GM18505 (cell line): ENCODE data around the gene FAM162A.

Source experiments
- ATAC-seq: cut with Tn5 transposase; IDR thresholded peaks from one replicate; pipeline ENCODE4 v1.9.1; 2021; ENCODE audit not compliant: unreplicated experiment
- POLR2A ChIP-seq: IDR thresholded peaks from 4 replicates; pipeline ENCODE4 v1.6.1; 2011; ENCODE audit warnings: borderline replicate concordance; ENCODE audit not compliant: insufficient read depth, insufficient read length; ENCODE audit errors: extremely low read depth

Gene FAM162A

DNA sequence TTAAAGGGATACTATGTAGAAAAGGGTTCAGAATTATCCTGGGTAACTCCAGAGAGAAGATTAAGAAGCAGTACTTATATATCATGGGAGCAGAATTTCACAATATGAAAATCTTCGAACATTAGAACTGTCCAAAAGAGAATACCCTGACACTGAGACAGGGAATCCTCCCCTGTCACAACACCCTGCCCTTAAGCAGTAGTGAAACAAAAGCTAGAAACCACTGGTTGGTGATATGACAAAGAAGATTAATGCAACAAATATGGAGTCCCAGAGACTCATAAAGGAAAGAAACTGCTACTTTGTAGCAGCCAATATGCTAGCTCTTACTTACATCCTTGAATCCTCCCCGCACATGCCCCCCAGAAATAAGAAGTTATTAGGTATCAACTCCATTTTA is 19.5 kb upstream of the FAM162A start:
- TF ChIP-seq POLR2A, result no peak
- ATAC-seq, result no peak

- peak; percentile 42 for ATAC-seq
- no peak for TF ChIP-seq POLR2A
Measured at GRCh38 chr3:122365073-122365472, 18.9 kb upstream of the FAM162A start.

GRCh38 chr3:122365582-122366378 is 18.2 kb upstream of the FAM162A start:
- ATAC-seq, result peak; percentile 59

DNA sequence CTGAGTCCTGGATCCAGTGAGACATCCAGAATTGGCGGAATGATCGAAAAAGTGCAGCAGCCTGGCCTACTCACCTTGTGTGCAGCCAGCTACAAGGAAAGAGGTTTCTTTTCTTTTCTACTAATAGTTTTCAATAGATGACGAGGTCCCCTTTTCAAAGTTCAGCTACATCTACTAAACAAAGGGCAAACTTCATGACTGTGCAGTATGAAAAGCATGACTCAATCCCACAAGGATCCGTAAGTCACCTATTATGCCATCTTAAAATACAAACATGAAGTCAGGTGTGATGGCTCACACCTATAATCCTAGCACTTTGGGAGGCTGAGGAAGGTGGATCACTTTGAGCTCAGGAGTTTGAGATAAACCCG is 17.6 kb upstream of the FAM162A start:
- TF ChIP-seq POLR2A, result no peak
- no peak for ATAC-seq

DNA sequence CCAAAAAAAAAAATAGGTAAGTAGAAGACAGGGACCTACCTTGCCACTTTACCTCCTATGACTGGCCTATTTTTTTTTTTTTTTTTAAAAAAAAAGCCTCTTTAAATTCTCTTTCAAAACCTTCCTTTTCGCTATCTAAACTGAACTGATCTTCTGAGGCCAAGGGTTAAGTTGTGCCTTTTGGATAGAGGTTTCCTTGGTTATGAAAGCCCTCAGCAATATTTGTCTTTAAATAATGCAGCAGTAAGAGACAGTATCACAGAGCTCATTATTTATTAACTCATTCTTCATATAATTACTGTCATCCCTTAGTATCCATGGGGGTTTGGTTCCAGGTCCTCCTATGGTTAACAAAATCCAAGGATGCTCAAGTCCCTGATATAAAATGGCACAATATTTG is 9.9 kb upstream of the FAM162A start:
- ATAC-seq, result no peak
- TF ChIP-seq POLR2A, result no peak

- no peak for TF ChIP-seq POLR2A
- no peak for ATAC-seq
Measured at GRCh38 chr3:122377975-122378374, 6.0 kb upstream of the FAM162A start.

- TF ChIP-seq POLR2A, result peak; percentile 80
- ATAC-seq, result peak; percentile 35
Measured at GRCh38 chr3:122382888-122383666, 905 bp upstream of the FAM162A start, which contains the start of gene MIX23. TSS of gene MIX23 (minus strand) at chr3:122383231. CDS start at chr3:122383224, 7 bp downstream.

- no peak for ATAC-seq
- TF ChIP-seq POLR2A, result no peak
Measured at GRCh38 chr3:122387709-122388108, 3.7 kb downstream of the FAM162A start.

- no peak for ATAC-seq
- no peak for TF ChIP-seq POLR2A
Measured at GRCh38 chr3:122389197-122389596, 5.2 kb downstream of the FAM162A start.

DNA sequence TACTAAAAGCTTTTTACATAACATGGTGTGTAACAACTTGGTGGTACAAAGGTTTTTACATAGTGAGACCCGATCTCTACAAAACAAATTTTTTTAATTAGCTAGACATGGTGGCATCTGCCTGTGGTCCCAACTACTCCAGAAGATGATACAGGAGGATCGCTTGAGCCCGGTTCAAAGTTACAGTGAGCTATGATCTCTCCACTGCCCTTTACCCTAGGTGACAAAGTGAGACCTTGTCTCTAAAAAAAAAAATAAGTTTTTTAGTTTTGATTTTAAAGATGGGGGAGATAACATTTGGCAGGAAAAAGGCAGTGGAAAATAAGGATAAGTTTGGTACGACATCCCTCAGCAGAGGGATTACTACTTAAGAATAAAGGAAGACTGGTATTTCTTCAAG is 5.9 kb downstream of the FAM162A start:
- no peak for TF ChIP-seq POLR2A
- no peak for ATAC-seq

DNA sequence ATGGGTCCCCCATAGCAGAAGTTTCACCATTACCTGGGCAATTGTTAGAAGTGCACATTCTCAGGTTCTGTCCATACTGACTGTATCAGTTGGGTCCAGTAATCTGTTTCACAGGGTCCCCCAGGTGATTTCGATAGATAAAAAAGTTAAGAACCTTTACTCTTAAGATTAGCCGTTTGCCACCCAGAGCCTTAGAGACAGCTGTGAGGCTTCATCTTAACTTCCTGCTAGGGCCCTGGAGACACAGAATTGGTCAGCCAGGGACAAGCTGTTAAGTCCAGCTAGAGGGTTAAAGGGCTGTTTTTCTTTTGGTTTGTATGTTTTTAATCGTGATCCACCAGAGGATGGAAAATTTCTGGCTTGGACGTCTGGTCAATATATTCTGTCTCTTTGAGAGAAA is 6.7 kb downstream of the FAM162A start:
- ATAC-seq, result no peak
- no peak for TF ChIP-seq POLR2A

GRCh38 chr3:122391681-122392446 is 7.9 kb downstream of the FAM162A start:
- ATAC-seq, result no peak
- TF ChIP-seq POLR2A, result no peak
